H1 (cell line): ENCODE measurements around the gene PKDREJ. TPM values are rescaled to one million over a fixed set of nuclear protein-coding genes. Genes with fewer than 3 reads are reported as not detected.

ENCODE experiments used
- CTCF ChIA-PET: fragments of 300-600 bp; sonication (Branson Sonifier 250); formaldehyde crosslinking; loops from one replicate; lab custom pipeline; 2021; ENCODE audit not compliant: partially characterized antibody; lab: Charles Lee
- POLR2A ChIA-PET: fragments of 300-600 bp; sonication (Branson Sonifier 250); formaldehyde crosslinking; loops from one replicate; lab custom pipeline; 2021; ENCODE audit warnings: inconsistent platforms; ENCODE audit not compliant: partially characterized antibody; lab: Charles Lee
- DNase-seq, 2 experiments: peaks; one replicate each; pipeline versions ENCODE4 v3.0.0 to v3.0.0-alpha.2; 2010 to 2022; ENCODE audit warnings: low spot score in 2 of 2, low read depth in 1 of 2, mixed read lengths in 1 of 2
- FAIRE-seq: peaks from 2 replicates; lab custom pipeline; 2011; peaks lifted over from hg19 to GRCh38; lab: Jason Lieb, UNC
- H2AFZ ChIP-seq: 2 replicates; pipeline ENCODE4 v1.8.1; 2012; ENCODE audit warnings: low read length, inconsistent platforms
- H2AK5ac ChIP-seq: 2 replicates; pipeline ENCODE4 v1.6.1; 2013; ENCODE audit warnings: low read depth, low read length
- H2BK120ac ChIP-seq: replicated peaks from 2 replicates; pipeline ENCODE3; 2013; ENCODE audit warnings: low read depth, low read length, inconsistent platforms
- H2BK12ac ChIP-seq: 2 replicates; pipeline ENCODE4 v1.6.1; 2013; ENCODE audit warnings: low read depth, low read length
- H2BK15ac ChIP-seq: 2 replicates; pipeline ENCODE4 v1.6.1; 2013; ENCODE audit warnings: low read length
- H2BK20ac ChIP-seq: 2 replicates; pipeline ENCODE4 v1.6.1; 2013; ENCODE audit warnings: low read length
- H2BK5ac ChIP-seq: 2 replicates; pipeline ENCODE4 v1.6.1; 2013; ENCODE audit warnings: low read depth, low read length
- H3K14ac ChIP-seq: 2 replicates; pipeline ENCODE4 v1.6.1; 2013; ENCODE audit warnings: inconsistent platforms; ENCODE audit not compliant: insufficient read length
- H3K18ac ChIP-seq: 2 replicates; pipeline ENCODE4 v1.6.1; 2013; ENCODE audit warnings: low read length; ENCODE audit errors: extremely low read depth
- H3K23ac ChIP-seq: 2 replicates; pipeline ENCODE4 v1.6.1; 2013; ENCODE audit warnings: inconsistent platforms; ENCODE audit not compliant: insufficient read length
- H3K23me2 ChIP-seq: 2 replicates; pipeline ENCODE4 v1.6.1; 2013; ENCODE audit warnings: low read depth, low read length
- H3K27ac ChIP-seq: 2 replicates; pipeline ENCODE4 v1.6.1; 2011; ENCODE audit warnings: low read depth, low read length, inconsistent platforms
- H3K27me3 ChIP-seq, 4 experiments: replicated peaks in 1 of 4; 1 replicate in 1 of 4; 2 replicates in 3 of 4; pipeline versions ENCODE4 v1.6.1 to v1.8.1; 2011 to 2013; ENCODE audit warnings: low read length in 3 of 4, mild to moderate bottlenecking in 3 of 4, inconsistent platforms in 2 of 4, mixed read lengths in 2 of 4, moderate library complexity in 1 of 4; ENCODE audit not compliant: control insufficient read depth in 3 of 4, insufficient read depth in 3 of 4; ENCODE audit errors: extremely low read depth in 1 of 4
- H3K36me3 ChIP-seq, 4 experiments: 2 replicates each; pipeline versions ENCODE4 v1.6.1 to v1.8.1; 2011 to 2013; ENCODE audit warnings: mild to moderate bottlenecking in 4 of 4, low read length in 3 of 4, moderate library complexity in 2 of 4, control low read depth in 1 of 4, inconsistent platforms in 1 of 4; ENCODE audit not compliant: insufficient read depth in 4 of 4, control insufficient read depth in 2 of 4
- H3K4ac ChIP-seq: replicated peaks from 2 replicates; pipeline ENCODE3; 2013; ENCODE audit warnings: low read length, low read depth, mixed read lengths, inconsistent platforms; ENCODE audit not compliant: insufficient read length
- H3K4me1 ChIP-seq, 4 experiments: replicated peaks in 1 of 4; 1 replicate in 1 of 4; 2 replicates in 3 of 4; pipeline versions ENCODE4 v1.6.1 to v1.8.1; 2011 to 2013; ENCODE audit warnings: low read length in 3 of 4, inconsistent platforms in 2 of 4, mixed read lengths in 1 of 4; ENCODE audit not compliant: insufficient read depth in 4 of 4, control insufficient read depth in 3 of 4
- H3K4me2 ChIP-seq, 2 experiments: 2 replicates each; pipeline versions ENCODE4 v1.6.1 to v1.8.1; 2011 to 2013; ENCODE audit warnings: low read depth in 2 of 2, low read length in 2 of 2, control low read depth in 1 of 2, inconsistent platforms in 1 of 2, mild to moderate bottlenecking in 1 of 2; ENCODE audit not compliant: insufficient read depth in 1 of 2
- H3K4me3 ChIP-seq, 4 experiments: fragments of 200-600, 300-600 bp in 1 of 4; sonication (generic), shearing (Covaris generic), sonication (Bioruptor Twin) in 1 of 4; 2 replicates each; pipeline versions ENCODE4 v1.5.1 to v1.8.1; 2011 to 2016; ENCODE audit warnings: low read length in 4 of 4, low read depth in 3 of 4, control low read depth in 2 of 4, inconsistent platforms in 2 of 4, mild to moderate bottlenecking in 2 of 4, mixed read lengths in 1 of 4, moderate library complexity in 1 of 4; ENCODE audit not compliant: insufficient read depth in 2 of 4; ENCODE audit errors: extremely low read depth in 1 of 4
- H3K56ac ChIP-seq: replicated peaks from 2 replicates; pipeline ENCODE3; 2013; ENCODE audit warnings: low read depth, mild to moderate bottlenecking, mixed read lengths, low read length, inconsistent platforms; ENCODE audit not compliant: insufficient read length
- H3K79me1 ChIP-seq: 2 replicates; pipeline ENCODE4 v1.6.1; 2013; ENCODE audit warnings: low read depth, low read length, control low read depth
- H3K79me2 ChIP-seq, 2 experiments: 2 replicates each; pipeline versions ENCODE4 v1.6.1 to v1.8.1; 2012 to 2013; ENCODE audit warnings: low read length in 2 of 2, mild to moderate bottlenecking in 2 of 2, inconsistent platforms in 1 of 2; ENCODE audit not compliant: insufficient read depth in 2 of 2, control insufficient read depth in 1 of 2
- H3K9ac ChIP-seq, 4 experiments: replicated peaks in 1 of 4; 1 replicate in 1 of 4; 2 replicates in 3 of 4; pipeline versions ENCODE4 v1.6.1 to v1.8.1; 2011 to 2013; ENCODE audit warnings: low read depth in 3 of 4, low read length in 3 of 4, control low read depth in 2 of 4, mild to moderate bottlenecking in 2 of 4, moderate library complexity in 2 of 4, inconsistent platforms in 1 of 4; ENCODE audit errors: extremely low read depth in 1 of 4
- H3K9me3 ChIP-seq, 2 experiments: 2 replicates each; pipeline versions ENCODE4 v1.6.1 to v1.8.1; 2012 to 2013; ENCODE audit warnings: mild to moderate bottlenecking in 2 of 2, moderate library complexity in 2 of 2, control low read depth in 1 of 2, inconsistent platforms in 1 of 2, low read depth in 1 of 2, low read length in 1 of 2, mixed read lengths in 1 of 2; ENCODE audit not compliant: insufficient read depth in 2 of 2
- H4K20me1 ChIP-seq, 2 experiments: replicated peaks in 1 of 2; 2 replicates each; pipeline versions ENCODE3 to v1.8.1; 2011 to 2013; ENCODE audit warnings: inconsistent platforms in 2 of 2, low read length in 2 of 2, mild to moderate bottlenecking in 1 of 2; ENCODE audit not compliant: insufficient read depth in 2 of 2, control insufficient read depth in 1 of 2
- H4K5ac ChIP-seq: 2 replicates; pipeline ENCODE4 v1.6.1; 2013; ENCODE audit warnings: low read length, low read depth, mixed read lengths, inconsistent platforms; ENCODE audit not compliant: insufficient read length
- H4K8ac ChIP-seq: 2 replicates; pipeline ENCODE4 v1.8.0; 2013; ENCODE audit warnings: mild to moderate bottlenecking, moderate library complexity, low read length, inconsistent platforms; ENCODE audit not compliant: insufficient read depth; ENCODE audit errors: extremely low read depth
- H4K91ac ChIP-seq: replicated peaks from 2 replicates; pipeline ENCODE3; 2013; ENCODE audit warnings: low read length, mixed read lengths, inconsistent platforms; ENCODE audit not compliant: insufficient read length
- CHD1 ChIP-seq: IDR thresholded peaks from 2 replicates; pipeline ENCODE4 v1.6.1; 2012; ENCODE audit warnings: low read depth, low read length, improper control_type of control experiment
- EGR1 ChIP-seq: IDR thresholded peaks from 2 replicates; pipeline ENCODE4 v1.6.1; 2011; ENCODE audit warnings: low read depth, low read length, borderline replicate concordance
- KDM1A ChIP-seq: fragments of 200-600, 300-600 bp; sonication (generic); IDR thresholded peaks from 2 replicates; pipeline ENCODE4 v1.7.1; 2016; ENCODE audit warnings: mild to moderate bottlenecking, low read length, borderline replicate concordance
- MAFK ChIP-seq: IDR thresholded peaks from 2 replicates; pipeline ENCODE4 v1.6.1; 2012; ENCODE audit warnings: low read depth, mild to moderate bottlenecking, improper control_type of control experiment, low read length
- NRF1 ChIP-seq: IDR thresholded peaks from 2 replicates; pipeline ENCODE4 v1.6.1; 2011; ENCODE audit warnings: mild to moderate bottlenecking, low read depth, low read length, improper control_type of control experiment
- POU5F1 ChIP-seq: IDR thresholded peaks from 2 replicates; pipeline ENCODE4 v1.6.1; 2011; ENCODE audit warnings: low read depth, mild to moderate bottlenecking, low read length, moderate library complexity
- RBBP5 ChIP-seq: IDR thresholded peaks from 2 replicates; pipeline ENCODE4 v1.7.1; 2012; ENCODE audit warnings: low read depth, mild to moderate bottlenecking, inconsistent platforms, low read length, moderate library complexity, borderline replicate concordance
- RFX5 ChIP-seq: IDR thresholded peaks from 2 replicates; pipeline ENCODE4 v1.6.1; 2011; ENCODE audit warnings: low read depth, low read length, improper control_type of control experiment, borderline replicate concordance
- TEAD4 ChIP-seq: IDR thresholded peaks from 2 replicates; pipeline ENCODE4 v1.6.1; 2012; ENCODE audit warnings: low read depth, low read length, inconsistent platforms, mixed read lengths
- USF2 ChIP-seq: IDR thresholded peaks from 2 replicates; pipeline ENCODE4 v1.6.1; 2011; ENCODE audit warnings: low read length, improper control_type of control experiment
- ZNF274 ChIP-seq: IDR thresholded peaks from 2 replicates; pipeline ENCODE4 v1.7.0; 2012; ENCODE audit warnings: low read length, borderline replicate concordance; ENCODE audit errors: extremely low read depth
- WGBS, 2 experiments: shearing (Covaris generic) in 1 of 2; methylation state at CpG; one replicate each; pipeline versions ENCODE4 v1.1.6 to v1.1.7; 2013 to 2015; ENCODE audit warnings: low lambda C conversion rate in 2 of 2, mixed read lengths in 2 of 2, inconsistent platforms in 1 of 2, low coverage in 1 of 2, missing lambda C conversion rate in 1 of 2; ENCODE audit not compliant: insufficient replicate concordance in 2 of 2, insufficient coverage in 1 of 2, insufficient read length in 1 of 2; ENCODE audit errors: extremely low coverage in 1 of 2, missing lambda C conversion rate in 1 of 2; 5-methylcytosine and 5-hydroxymethylcytosine counted together
- polyA plus RNA-seq, 7 experiments: library from polyadenylated mRNA; depleted of rRNA in 3 of 7; stranded (reverse) in 5 of 7; unstranded in 2 of 7; fragments of >200 nt in 5 of 7; fragments of 200-250 nt in 2 of 7; gene quantifications; 1 replicate in 5 of 7; 2 replicates in 1 of 7; 4 replicates in 1 of 7; pipeline versions ENCODE4 v1.2.1 to v1.2.3, GENCODE V29; 2011 to 2013; ENCODE audit warnings: missing spikeins in 2 of 7, mixed read lengths in 2 of 7
- total RNA-seq: library from RNA; stranded (reverse); fragmentation: NEBNext Ultra II Directional; extraction: Animal tissue kit (Norgen Biotek cat#: 25700); gene quantifications from 2 replicates; pipeline ENCODE4 v1.2.1, GENCODE V29; 2021

Gene PKDREJ
- total and polyA plus RNA-seq, 2 of the 8 experiments (the other 6 are each of a cell fraction or from before 2014, with no cell fraction given), result 0.02 to 0.04 TPM

- no peak overlapping the region; the same call in 1 of the 2 replicates for H4K8ac ChIP-seq
- H3K4me3 ChIP-seq, result no peak overlapping the region
- no peaks in the 10 kb centered on the region for H3K79me2 ChIP-seq
- no peak overlapping the region for H3K56ac ChIP-seq
- no peak overlapping the region for H3K18ac ChIP-seq
- no peak overlapping the region for H3K9ac ChIP-seq
- H2BK12ac ChIP-seq, result no peak overlapping the region
- no peak overlapping the region for H2BK15ac ChIP-seq
- no peak for DNase-seq
- no peak overlapping the region for H3K14ac ChIP-seq
- H2AK5ac ChIP-seq, result no peak overlapping the region
- no peak overlapping the region for H4K91ac ChIP-seq
- H3K4ac ChIP-seq, result no peak overlapping the region
- no peak overlapping the region for H2BK20ac ChIP-seq
- H4K5ac ChIP-seq, result no peak overlapping the region
- H3K4me1 ChIP-seq, result no peaks in the 10 kb centered on the region
- H3K4me2 ChIP-seq, result no peak overlapping the region
- H3K23ac ChIP-seq, result no peak overlapping the region
- H4K20me1 ChIP-seq, result peaks cover 0 to 7% of the 10 kb centered on the region in 2 experiments
- H2AFZ ChIP-seq, result no peak overlapping the region
- no peaks in the 10 kb centered on the region for H3K79me1 ChIP-seq
- no peak overlapping the region; the same call in 1 of the 2 replicates for H3K27ac ChIP-seq
- H3K23me2 ChIP-seq, result no peaks in the 10 kb centered on the region
- WGBS, 2 experiments, result 91% methylated on average over 13 of the region's 13 CpGs; no CpG with 5 or more reads in 1 of the 2 experiments
- ChIA-PET POLR2A (interaction anchor here (1.8 kb wide), 1 partner anchor 14 kb away, joined by 5 read pairs; the partner anchor contains the start of gene GTSE1), CTCF (interaction anchor here (0.5 to 2.7 kb wide), 4 partner anchors 13 to 264 kb away, joined by 3 to 11 read pairs (median 3); no protein-coding TSS in a partner anchor)
- H2BK5ac ChIP-seq, result peak overlapping the region; percentile 44; the same call in 1 of the 2 replicates
- no peak overlapping the region for H2BK120ac ChIP-seq
- H3K27me3 ChIP-seq, result no peaks in the 10 kb centered on the region
- H3K36me3 ChIP-seq, result peaks cover 3 to 12% (median 6%) of the 10 kb centered on the region in 4 experiments; a peak in 6 of 8 replicates
- no peak for FAIRE-seq
- H3K9me3 ChIP-seq, result no peaks in the 10 kb centered on the region
- TF ChIP-seq EGR1 (no peak), CHD1 (no peak), TEAD4 (no peak), MAFK (no peak), RBBP5 (no peak), ZNF274 (no peak), KDM1A (no peak), POU5F1 (no peak), USF2 (no peak), RFX5 (no peak), NRF1 (no peak)
Observed at GRCh38 chr22:46281866-46282678, 18.9 kb upstream of the PKDREJ start.
